Fibroblast of lung (primary cell): ENCODE measurements around the gene WIPI1. TPM values are rescaled to one million over a fixed set of nuclear protein-coding genes. Genes with fewer than 3 reads are reported as not detected.

ENCODE experiments used
- DNase-seq, 2 donors: peaks; one replicate each; pipeline versions ENCODE4 v3.0.0 to v3.0.0-alpha.2; 2010; ENCODE audit warnings: low read depth in 2 of 2
- H2AFZ ChIP-seq: 2 replicates; pipeline ENCODE4 v1.5.1; 2012; ENCODE audit warnings: low read length, control low read depth, inconsistent platforms
- H3K27ac ChIP-seq: 2 replicates; pipeline ENCODE4 v1.5.1; 2011; ENCODE audit warnings: low read length, control low read depth; ENCODE audit not compliant: insufficient read depth
- H3K27me3 ChIP-seq: 2 replicates; pipeline ENCODE4 v1.5.1; 2011; ENCODE audit warnings: mild to moderate bottlenecking, low read length; ENCODE audit not compliant: control insufficient read depth, insufficient read depth
- H3K36me3 ChIP-seq: 2 replicates; pipeline ENCODE4 v1.5.1; 2011; ENCODE audit warnings: low read length; ENCODE audit not compliant: control insufficient read depth, insufficient read depth
- H3K4me1 ChIP-seq: 2 replicates; pipeline ENCODE4 v1.5.1; 2011; ENCODE audit warnings: low read length; ENCODE audit not compliant: control insufficient read depth, insufficient read depth; ENCODE audit errors: extremely low read depth
- H3K4me2 ChIP-seq: 2 replicates; pipeline ENCODE4 v1.5.1; 2011; ENCODE audit warnings: low read length, control low read depth; ENCODE audit not compliant: insufficient read depth; ENCODE audit errors: extremely low read depth
- H3K4me3 ChIP-seq, 4 experiments: fragments of 200-600 bp in 1 of 4; sonication (generic) in 1 of 4; replicated peaks in 1 of 4; 2 replicates each; pipeline ENCODE4 v1.5.1; 2011 to 2016; ENCODE audit warnings: low read length in 4 of 4, low read depth in 3 of 4, mild to moderate bottlenecking in 3 of 4, control low read depth in 2 of 4, inconsistent platforms in 1 of 4, mixed read lengths in 1 of 4; ENCODE audit not compliant: insufficient read depth in 1 of 4; ENCODE audit errors: control extremely low read depth in 1 of 4
- H3K79me2 ChIP-seq: 2 replicates; pipeline ENCODE4 v1.5.1; 2012; ENCODE audit warnings: mild to moderate bottlenecking, low read length, inconsistent platforms; ENCODE audit not compliant: control insufficient read depth, insufficient read depth
- H3K9ac ChIP-seq: 2 replicates; pipeline ENCODE4 v1.5.1; 2011; ENCODE audit warnings: mild to moderate bottlenecking, low read length, control low read depth; ENCODE audit not compliant: insufficient read depth
- H3K9me3 ChIP-seq: 2 replicates; pipeline ENCODE4 v1.5.1; 2012; ENCODE audit warnings: low read depth, low read length; ENCODE audit not compliant: control insufficient read depth, insufficient read depth
- H4K20me1 ChIP-seq: 2 replicates; pipeline ENCODE4 v1.5.1; 2011; ENCODE audit warnings: low read length; ENCODE audit not compliant: control insufficient read depth, insufficient read depth; ENCODE audit errors: extremely low read depth
- EZH2 ChIP-seq: IDR thresholded peaks from 2 replicates; pipeline ENCODE4 v1.5.1; 2012; ENCODE audit warnings: low read length, control low read depth, mild to moderate bottlenecking; ENCODE audit errors: missing control alignments
- polyA plus RNA-seq, 2 donors: library from polyadenylated mRNA; depleted of rRNA in 1 of 2; stranded (reverse) in 1 of 2; unstranded in 1 of 2; fragments of >200 nt; gene quantifications; 2 replicates each; pipeline ENCODE4 v1.2.1, GENCODE V29; 2011 to 2012; ENCODE audit warnings: missing spikeins in 1 of 2
- total RNA-seq: library from RNA; depleted of rRNA; stranded (reverse); fragments of >200 nt; gene quantifications from 2 replicates; pipeline ENCODE4 v1.2.1, GENCODE V29; 2014
- TF ChIP-seq, protein P1 (sequence below), 2 donors: IDR thresholded peaks in 1 of 2; conservative IDR thresholded peaks in 1 of 2; 1 replicate in 1 of 2; 2 replicates in 1 of 2; pipeline ENCODE4 v1.5.1; 2011 to 2012; ENCODE audit warnings: low read length in 2 of 2, control low read depth in 1 of 2, inconsistent platforms in 1 of 2, low read depth in 1 of 2, mild to moderate bottlenecking in 1 of 2

WIPI1 gene
- total and polyA plus RNA-seq, 2 donors (not counting 1 experiment from before 2014, with no cell fraction given) = 158 to 251 TPM

DNA sequence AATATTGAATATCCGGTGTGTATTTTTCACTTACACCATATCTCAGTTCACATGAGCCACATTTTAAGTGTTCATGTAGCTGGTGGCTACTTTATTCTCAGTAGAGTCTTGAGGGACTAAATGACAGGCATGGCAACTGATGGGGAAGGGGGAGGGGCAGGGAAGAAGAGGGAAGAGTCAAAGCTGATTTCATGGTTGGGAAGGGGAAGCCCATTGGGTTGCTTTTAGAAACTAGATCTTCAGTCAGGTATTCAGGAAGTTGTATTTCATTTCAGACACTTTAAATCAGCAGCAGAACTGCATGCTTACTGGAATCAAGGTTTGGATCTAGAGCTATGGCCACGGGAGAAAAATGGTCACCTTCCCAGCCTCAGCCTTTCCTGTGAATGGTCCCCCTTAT lies 2.9 kb upstream of the WIPI1 start:
- Histone ChIP-seq H4K20me1 (no peaks in the 10 kb centered on the region), H2AFZ (no peak overlapping the region)

DNA sequence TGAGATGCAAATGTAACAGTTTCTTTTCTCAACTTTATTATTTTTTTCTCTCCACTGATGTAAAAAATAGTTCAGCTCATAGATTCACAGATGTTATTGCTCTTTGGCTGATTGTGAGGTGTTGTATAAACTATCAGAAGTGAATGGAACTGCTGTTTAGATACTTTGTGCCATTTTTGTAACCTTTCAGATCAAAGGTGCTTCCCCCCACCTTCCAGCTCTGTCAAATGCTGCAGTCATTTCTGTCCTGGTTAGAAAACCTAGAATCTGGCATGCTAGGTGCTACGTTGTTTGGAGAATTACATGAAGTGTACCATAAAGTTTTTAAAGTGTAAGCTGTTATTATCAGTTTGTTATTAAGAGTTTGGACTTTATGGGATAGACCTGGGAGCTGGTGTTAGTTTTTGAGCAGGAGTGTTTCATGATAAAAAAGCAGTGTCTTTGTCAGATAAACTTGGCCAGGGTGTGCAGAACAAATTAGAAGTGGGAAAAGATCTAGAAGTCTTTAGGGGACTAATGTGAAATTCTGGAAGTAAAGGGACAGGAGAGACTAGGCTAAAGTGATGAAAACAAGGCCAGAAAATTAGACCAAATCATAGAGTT lies 1.8 kb upstream of the WIPI1 start:
- no peak overlapping the region for H3K9ac ChIP-seq
- no peaks in the 10 kb centered on the region for H3K9me3 ChIP-seq
- no peaks in the 10 kb centered on the region for H3K36me3 ChIP-seq
- H4K20me1 ChIP-seq = no peaks in the 10 kb centered on the region
- no peak overlapping the region for H3K4me3 ChIP-seq
- no peak overlapping the region for H2AFZ ChIP-seq
- H3K27me3 ChIP-seq = no peaks in the 10 kb centered on the region
- no peak for DNase-seq
- H3K4me2 ChIP-seq = no peak overlapping the region
- no peak for TF ChIP-seq EZH2
- H3K79me2 ChIP-seq = peaks cover 10% of the 10 kb centered on the region
- H3K4me1 ChIP-seq = peaks cover 8% of the 10 kb centered on the region
- no peak overlapping the region for H3K27ac ChIP-seq

More for the DNA sequence above, 2.9 kb upstream of the WIPI1 start:
- Histone ChIP-seq H3K79me2 (peaks cover 2% of the 10 kb centered on the region), H3K4me3 (no peak overlapping the region), H3K27ac (no peak overlapping the region), H3K9me3 (no peaks in the 10 kb centered on the region), H3K36me3 (no peaks in the 10 kb centered on the region), H3K4me1 (peaks cover 4% of the 10 kb centered on the region), H3K27me3 (no peaks in the 10 kb centered on the region), H3K4me2 (no peak overlapping the region), H3K9ac (no peak overlapping the region)
- no peak for DNase-seq
- TF ChIP-seq, protein P1, sequence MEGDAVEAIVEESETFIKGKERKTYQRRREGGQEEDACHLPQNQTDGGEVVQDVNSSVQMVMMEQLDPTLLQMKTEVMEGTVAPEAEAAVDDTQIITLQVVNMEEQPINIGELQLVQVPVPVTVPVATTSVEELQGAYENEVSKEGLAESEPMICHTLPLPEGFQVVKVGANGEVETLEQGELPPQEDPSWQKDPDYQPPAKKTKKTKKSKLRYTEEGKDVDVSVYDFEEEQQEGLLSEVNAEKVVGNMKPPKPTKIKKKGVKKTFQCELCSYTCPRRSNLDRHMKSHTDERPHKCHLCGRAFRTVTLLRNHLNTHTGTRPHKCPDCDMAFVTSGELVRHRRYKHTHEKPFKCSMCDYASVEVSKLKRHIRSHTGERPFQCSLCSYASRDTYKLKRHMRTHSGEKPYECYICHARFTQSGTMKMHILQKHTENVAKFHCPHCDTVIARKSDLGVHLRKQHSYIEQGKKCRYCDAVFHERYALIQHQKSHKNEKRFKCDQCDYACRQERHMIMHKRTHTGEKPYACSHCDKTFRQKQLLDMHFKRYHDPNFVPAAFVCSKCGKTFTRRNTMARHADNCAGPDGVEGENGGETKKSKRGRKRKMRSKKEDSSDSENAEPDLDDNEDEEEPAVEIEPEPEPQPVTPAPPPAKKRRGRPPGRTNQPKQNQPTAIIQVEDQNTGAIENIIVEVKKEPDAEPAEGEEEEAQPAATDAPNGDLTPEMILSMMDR (conservative IDR thresholded peaks at IDR 0.05 in 1 of 2, IDR thresholded peaks at IDR 0.05 in 1 of 2; ENCODE audit: low read depth in 1 of 2, low read length in 2 of 2) = no peak
- no peak for TF ChIP-seq EZH2

DNA sequence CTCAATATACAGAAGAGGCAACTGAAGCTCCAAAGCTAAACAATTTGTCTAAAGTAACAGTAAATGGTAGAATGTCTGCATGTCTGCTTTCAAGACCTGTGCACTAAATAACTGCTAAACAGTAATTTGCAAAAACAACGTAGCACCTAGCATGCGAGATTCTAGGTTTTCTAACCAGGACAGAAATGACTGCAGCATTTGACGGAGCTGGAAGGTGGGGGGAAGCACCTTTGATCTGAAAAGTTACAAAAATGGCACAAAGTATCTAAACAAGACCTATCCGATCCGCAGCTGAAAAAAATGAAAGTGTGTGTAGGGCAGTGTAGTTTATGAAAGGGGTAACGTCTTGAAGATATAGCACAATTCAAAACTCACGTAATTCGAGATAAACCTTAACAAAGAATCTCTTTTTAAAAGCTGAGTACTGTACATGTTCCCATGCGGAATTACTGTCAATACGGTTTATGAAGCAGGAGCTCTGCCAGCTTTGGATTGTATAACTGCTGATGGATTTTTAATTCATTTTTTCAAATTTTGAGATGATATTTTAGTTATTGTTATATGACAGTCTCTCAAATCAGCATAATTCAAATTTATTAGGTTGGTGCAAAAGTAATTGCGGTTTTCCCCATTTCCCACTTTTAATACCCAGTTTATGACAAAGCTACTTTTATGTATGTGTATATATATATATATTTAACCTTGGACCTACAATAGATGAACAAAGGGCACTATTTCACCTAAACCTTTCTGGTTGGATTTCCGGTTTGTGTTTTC lies 1.2 kb upstream of the WIPI1 start:
- no peaks in the 10 kb centered on the region for H3K9me3 ChIP-seq
- H3K79me2 ChIP-seq = peaks cover 15% of the 10 kb centered on the region
- peak overlapping the region; percentile 72 for H3K27ac ChIP-seq
- peak overlapping the region; percentile 62 for H3K9ac ChIP-seq
- no peak for TF ChIP-seq EZH2
- TF ChIP-seq, protein P1 (conservative IDR thresholded peaks at IDR 0.05 in 1 of 2, IDR thresholded peaks at IDR 0.05 in 1 of 2; ENCODE audit: low read depth in 1 of 2, low read length in 2 of 2) = no peak
- no peaks in the 10 kb centered on the region for H3K36me3 ChIP-seq
- no peaks in the 10 kb centered on the region for H4K20me1 ChIP-seq
- H2AFZ ChIP-seq = peak overlapping the region; percentile 4
- H3K4me3 ChIP-seq = peak overlapping the region; percentile 51 to 75 (median 62)
- no peak for DNase-seq
- no peaks in the 10 kb centered on the region for H3K27me3 ChIP-seq
- H3K4me1 ChIP-seq = peaks cover 8% of the 10 kb centered on the region
- peak overlapping the region; percentile 98 for H3K4me2 ChIP-seq
